HepG2 (cell line): Measurements from ENCODE around the gene C2CD2. TPM values are rescaled to one million over a fixed set of nuclear protein-coding genes. Genes with fewer than 3 reads are reported as not detected.

ENCODE experiments used
- ATAC-seq: fragments of 200-7000 bp; cut with Tn5 transposase; 3 replicates; pipeline ENCODE4 v1.9.1; 2020; ENCODE audit warnings: mild to moderate bottlenecking, moderate library complexity
- BruUV-seq: library from RNA; stranded (reverse); fragments of 400-500 nt; replicated peaks from 2 replicates; lab custom pipeline; 2021; lab: Mats Ljungman, UMichigan
- CTCF ChIA-PET: fragments of 300-600 bp; formaldehyde crosslinking; extraction: SDS; loops from one replicate; lab custom pipeline; 2021; ENCODE audit warnings: low total read pairs, inconsistent platforms, low intra/inter-chr PET ratio; lab: Yijun Ruan, JAX
- POLR2A ChIA-PET: fragments of 350-600 bp; sonication (Branson Sonifier 250); formaldehyde crosslinking; loops from one replicate; lab custom pipeline; 2020; ENCODE audit warnings: antibody characterized with exemption, inconsistent platforms; lab: Yijun Ruan, JAX
- DNase-seq: peaks from one replicate; pipeline ENCODE4 v3.0.0-alpha.2; 2015; ENCODE audit warnings: low spot score
- FAIRE-seq: peaks from 3 replicates; lab custom pipeline; 2011; peaks lifted over from hg19 to GRCh38; lab: Jason Lieb, UNC
- H2AFZ ChIP-seq: one replicate; pipeline ENCODE4 v1.6.1; 2011; ENCODE audit warnings: low read length, inconsistent platforms
- H3K27ac ChIP-seq: fragments of 300-600 bp; 3 replicates; pipeline ENCODE4 v1.8.0; 2011; ENCODE audit warnings: mixed run types, mild to moderate bottlenecking, mixed read lengths, low read length, inconsistent platforms; ENCODE audit not compliant: insufficient read depth; ENCODE audit errors: extremely low read length
- H3K27me3 ChIP-seq, 2 experiments: fragments of 200-600 bp in 1 of 2; 2 replicates in 1 of 2; 3 replicates in 1 of 2; pipeline versions ENCODE4 v1.6.0 to v1.8.0; 2011; ENCODE audit warnings: low read length in 2 of 2, mild to moderate bottlenecking in 2 of 2, moderate library complexity in 2 of 2, inconsistent platforms in 1 of 2; ENCODE audit not compliant: insufficient read depth in 2 of 2, control insufficient read depth in 1 of 2
- H3K36me3 ChIP-seq, 2 experiments: fragments of 200-600 bp in 1 of 2; replicated peaks in 1 of 2; 2 replicates in 1 of 2; 3 replicates in 1 of 2; pipeline versions ENCODE4 v1.5.1 to v1.8.0; 2011; ENCODE audit warnings: low read length in 2 of 2, inconsistent platforms in 1 of 2; ENCODE audit not compliant: insufficient read depth in 2 of 2, control insufficient read depth in 1 of 2
- H3K4me1 ChIP-seq: 2 replicates; pipeline ENCODE4 v1.5.1; 2012; ENCODE audit warnings: low read length, inconsistent platforms; ENCODE audit not compliant: insufficient read depth
- H3K4me2 ChIP-seq: 2 replicates; pipeline ENCODE4 v1.6.0; 2011; ENCODE audit warnings: low read depth, low read length, inconsistent platforms
- H3K4me3 ChIP-seq, 3 experiments: fragments of 200-600 bp in 1 of 3; sonication (generic), shearing (Covaris generic) in 1 of 3; replicated peaks in 1 of 3; 2 replicates each; pipeline ENCODE4 v1.5.1; 2011 to 2016; ENCODE audit warnings: low read length in 3 of 3, inconsistent platforms in 2 of 3, low read depth in 2 of 3, mild to moderate bottlenecking in 2 of 3, control low read depth in 1 of 3, mixed read lengths in 1 of 3; ENCODE audit not compliant: insufficient read depth in 1 of 3
- H3K79me2 ChIP-seq: one replicate; pipeline ENCODE4 v1.6.1; 2011; ENCODE audit warnings: low read length, inconsistent platforms; ENCODE audit not compliant: insufficient read depth
- H3K9ac ChIP-seq: 2 replicates; pipeline ENCODE4 v1.6.0; 2011; ENCODE audit warnings: mild to moderate bottlenecking, low read depth, low read length, inconsistent platforms; ENCODE audit not compliant: insufficient read depth
- H3K9me3 ChIP-seq: 2 replicates; pipeline ENCODE4 v1.5.1; 2012; ENCODE audit warnings: mild to moderate bottlenecking, low read length
- H4K20me1 ChIP-seq: 2 replicates; pipeline ENCODE4 v1.6.0; 2011; ENCODE audit warnings: inconsistent platforms, mild to moderate bottlenecking, low read length, moderate library complexity; ENCODE audit not compliant: insufficient read depth
- CTCF ChIP-seq: sonication (generic); formaldehyde crosslinking; IDR thresholded peaks from 2 replicates; pipeline ENCODE4 v1.5.0; 2020; ENCODE audit warnings: mild to moderate bottlenecking, missing genetic modification reagents, moderate library complexity
- WGBS: methylation state at CpG from one replicate; pipeline ENCODE4 v1.1.6; 2017; ENCODE audit warnings: low lambda C conversion rate; 5-methylcytosine and 5-hydroxymethylcytosine counted together
- in situ Hi-C: cut with HindIII; loops from 2 replicates; pipeline ENCODE4 v1.10.0; 2017; ENCODE audit warnings: low pct_unique_long_range_greater_than_20kb; ENCODE audit not compliant: extremely low pct_ligation_motif_present
- intact Hi-C: fragments of 100-400 bp; cut with micrococcal nuclease; formaldehyde crosslinking; loops from one replicate; pipeline ENCODE4 v1.10.0; 2022; ENCODE audit not compliant: unreplicated experiment
- polyA plus RNA-seq, 8 experiments: library from polyadenylated mRNA; depleted of rRNA in 3 of 8; stranded (reverse) in 7 of 8; unstranded in 1 of 8; fragments of >200 nt; fragmentation: Illumina TruSeq in 4 of 8; extraction: Trizol in 4 of 8; gene quantifications; 2 replicates each; pipeline versions ENCODE4 v1.2.1 to v1.2.3, GENCODE V29; 2011 to 2016; ENCODE audit warnings: low read depth in 4 of 8, missing spikeins in 1 of 8, mixed read lengths in 1 of 8; ENCODE audit not compliant: insufficient read depth in 1 of 8
- total RNA-seq, 5 experiments: library from RNA; depleted of rRNA; stranded (reverse); fragments of >200 nt; fragmentation: Illumina TruSeq; extraction: Trizol; gene quantifications; 2 replicates each; pipeline ENCODE4 v1.2.3, GENCODE V29; 2016; ENCODE audit warnings: low read depth in 1 of 5
- TF ChIP-seq, protein P1 (sequence below): sonication (generic); formaldehyde crosslinking; IDR thresholded peaks from 2 replicates; pipeline ENCODE4 v1.9.0; 2021; ENCODE audit warnings: missing genetic modification reagents, borderline replicate concordance

The C2CD2 gene
- total and polyA plus RNA-seq, 2 of the 13 experiments (the other 11 are each of a cell fraction or from before 2014, with no cell fraction given), result 12.5 to 19.7 TPM

GRCh38 chr21:41933313-41934079, 20.3 kb downstream of the C2CD2 start:
- Histone ChIP-seq H4K20me1 (no peaks in the 10 kb centered on the region), H3K27ac (peak overlapping the region; percentile 52), H3K9ac (peak overlapping the region; percentile 28; the same call in 1 of the 2 replicates), H3K27me3 (no peaks in the 10 kb centered on the region), H3K36me3 (no peaks in the 10 kb centered on the region), H2AFZ (no peak overlapping the region), H3K4me2 (peak overlapping the region; percentile 71), H3K79me2 (peaks cover 7% of the 10 kb centered on the region), H3K4me1 (peaks cover 38% of the 10 kb centered on the region), H3K4me3 (peak overlapping the region; percentile 3 to 59 (median 24); a peak in 4 of 6 replicates)
- ChIA-PET CTCF (no interaction called here), POLR2A (interaction anchor here (0.5 to 2.8 kb wide), 5 partner anchors 19 to 54 kb away, joined by 3 to 14 read pairs (median 8); partner anchors contain the start of gene PRDM15)
- in situ Hi-C loops, result no loop called here
- no TSS peak for BruUV-seq
- no peak for DNase-seq
- ATAC-seq, result peak; percentile 39
- TF ChIP-seq CTCF, result 0 out of 2 replicates have a peak, but pooled peaks have one; percentile 6
- TF ChIP-seq, protein P1, sequence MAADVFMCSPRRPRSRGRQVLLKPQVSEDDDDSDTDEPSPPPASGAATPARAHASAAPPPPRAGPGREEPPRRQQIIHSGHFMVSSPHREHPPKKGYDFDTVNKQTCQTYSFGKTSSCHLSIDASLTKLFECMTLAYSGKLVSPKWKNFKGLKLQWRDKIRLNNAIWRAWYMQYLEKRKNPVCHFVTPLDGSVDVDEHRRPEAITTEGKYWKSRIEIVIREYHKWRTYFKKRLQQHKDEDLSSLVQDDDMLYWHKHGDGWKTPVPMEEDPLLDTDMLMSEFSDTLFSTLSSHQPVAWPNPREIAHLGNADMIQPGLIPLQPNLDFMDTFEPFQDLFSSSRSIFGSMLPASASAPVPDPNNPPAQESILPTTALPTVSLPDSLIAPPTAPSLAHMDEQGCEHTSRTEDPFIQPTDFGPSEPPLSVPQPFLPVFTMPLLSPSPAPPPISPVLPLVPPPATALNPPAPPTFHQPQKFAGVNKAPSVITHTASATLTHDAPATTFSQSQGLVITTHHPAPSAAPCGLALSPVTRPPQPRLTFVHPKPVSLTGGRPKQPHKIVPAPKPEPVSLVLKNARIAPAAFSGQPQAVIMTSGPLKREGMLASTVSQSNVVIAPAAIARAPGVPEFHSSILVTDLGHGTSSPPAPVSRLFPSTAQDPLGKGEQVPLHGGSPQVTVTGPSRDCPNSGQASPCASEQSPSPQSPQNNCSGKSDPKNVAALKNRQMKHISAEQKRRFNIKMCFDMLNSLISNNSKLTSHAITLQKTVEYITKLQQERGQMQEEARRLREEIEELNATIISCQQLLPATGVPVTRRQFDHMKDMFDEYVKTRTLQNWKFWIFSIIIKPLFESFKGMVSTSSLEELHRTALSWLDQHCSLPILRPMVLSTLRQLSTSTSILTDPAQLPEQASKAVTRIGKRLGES (CRISPR knock-in tag), result no peak
- TF ChIP-seq, all 625 proteins: peak for 1
- H3K9me3 ChIP-seq, result no peaks in the 10 kb centered on the region
- intact Hi-C loops, result loop anchor here (2.0 kb wide), 1 partner anchor 23 kb away; no protein-coding TSS in a partner anchor
- FAIRE-seq, result no peak
- 55% methylated on average over 18 of the region's 18 CpGs for WGBS
